NCI-H524 (cell line): ENCODE data around the gene ITGA7.
"Not testable (repeated sequence)": the region's sequence is repeated elsewhere in the genome, so short reads cannot be mapped to it uniquely, and the experiment has no call there.

ENCODE experiments used
- DNase-seq, 2 experiments: peaks; one replicate each; lab custom pipeline; 2025; lab: John Stamatoyannopoulos, UW

Gene ITGA7

GRCh38 chr12:55681142-55682077, 26.3 kb downstream of the ITGA7 start:
- peak; percentile 59 to 87 for DNase-seq

GRCh38 chr12:55679691-55680090, 28.0 kb downstream of the ITGA7 start:
- no peak for DNase-seq

DNA sequence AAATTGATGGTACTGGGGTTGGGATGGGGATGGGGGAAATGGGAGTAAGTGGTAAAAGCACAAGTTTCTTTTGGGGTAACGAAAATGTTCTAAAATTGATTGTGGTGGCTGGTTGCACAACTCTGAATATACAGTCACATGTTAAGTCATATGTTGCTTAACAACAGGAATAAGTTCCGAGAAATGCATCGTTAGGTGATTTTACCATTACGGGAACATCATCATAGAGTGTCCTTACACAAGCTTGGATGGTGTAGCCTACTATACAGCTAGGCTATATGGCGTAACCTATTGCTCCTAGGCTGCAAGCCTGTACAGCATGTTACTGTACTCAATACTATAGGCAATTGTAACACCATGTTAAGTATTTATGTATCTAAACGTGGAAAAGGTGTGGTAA, 31.0 kb downstream of the ITGA7 start:
- DNase-seq: no peak

GRCh38 chr12:55675666-55676065, 32.0 kb downstream of the ITGA7 start:
- no peak for DNase-seq

DNA sequence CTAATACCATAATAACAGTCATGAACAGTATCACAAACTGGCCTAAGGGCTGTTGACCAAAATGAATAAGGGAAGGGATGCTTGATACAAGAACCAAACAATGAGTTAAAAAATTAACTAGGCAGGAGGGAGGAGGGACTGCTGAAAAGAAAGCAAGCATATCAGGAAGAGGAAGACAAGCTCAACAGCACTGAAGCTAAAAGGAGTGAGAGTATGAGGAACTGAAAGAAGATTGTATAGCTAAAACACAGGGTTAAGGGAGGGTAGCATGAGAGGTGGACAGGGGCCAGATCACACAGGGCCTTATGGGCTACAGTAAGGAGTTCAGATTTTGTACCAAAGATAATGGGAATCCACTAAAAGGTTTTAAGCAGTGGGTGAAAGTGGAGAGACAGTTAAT, 34.1 kb downstream of the ITGA7 start:
- no peak for DNase-seq

- DNase-seq: no peak
Measured at GRCh38 chr12:55671746-55672145, 36.0 kb downstream of the ITGA7 start.

- DNase-seq: no peak
Measured at GRCh38 chr12:55670276-55670675, 37.4 kb downstream of the ITGA7 start.

DNA sequence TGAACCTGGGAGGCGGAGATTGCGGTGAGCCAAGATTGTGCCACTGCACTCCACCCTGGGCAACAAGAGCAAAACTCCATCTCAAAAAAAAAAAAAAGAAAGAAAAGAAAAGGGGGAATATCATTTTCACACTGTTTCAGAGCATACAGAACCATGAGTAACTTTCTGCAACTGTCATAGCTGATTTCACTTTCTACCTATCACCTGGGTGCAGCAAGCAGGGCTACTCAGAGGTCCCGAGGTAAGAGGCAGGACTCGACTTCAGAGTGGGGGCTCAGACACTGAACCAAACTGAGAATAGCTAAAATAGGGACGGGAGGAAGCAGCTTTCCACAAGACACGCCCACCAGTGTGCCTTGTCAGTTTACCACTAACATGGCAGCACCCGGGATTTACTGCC, 41.2 kb downstream of the ITGA7 start:
- DNase-seq: no peak

DNA sequence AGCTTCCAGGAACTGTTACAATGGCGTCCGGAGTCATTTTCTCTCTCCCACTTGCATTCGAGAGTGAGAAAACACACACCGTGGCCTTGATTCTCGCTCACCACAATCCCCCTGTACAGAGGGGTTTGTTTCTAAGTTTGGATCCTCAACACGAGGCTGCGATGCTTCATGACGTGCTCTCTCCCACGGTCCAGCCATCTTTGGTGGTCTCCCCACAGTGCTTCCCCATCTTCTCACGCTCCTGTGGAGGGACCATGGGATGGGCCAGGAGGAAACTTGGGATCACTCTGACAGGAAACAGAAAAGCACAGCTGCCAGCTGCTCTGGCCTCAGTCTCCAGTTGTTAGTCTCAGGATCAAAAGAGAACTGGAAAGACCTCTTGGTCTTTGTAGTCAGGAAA, 42.9 kb downstream of the ITGA7 start:
- DNase-seq: no peak

- DNase-seq: no peak
Measured at GRCh38 chr12:55663391-55663790, 44.3 kb downstream of the ITGA7 start.

GRCh38 chr12:55659486-55660385, 48.0 kb downstream of the ITGA7 start:
- DNase-seq: peak; percentile 47 to 68

GRCh38 chr12:55658635-55659391, 48.9 kb downstream of the ITGA7 start:
- DNase-seq: no peak

DNA sequence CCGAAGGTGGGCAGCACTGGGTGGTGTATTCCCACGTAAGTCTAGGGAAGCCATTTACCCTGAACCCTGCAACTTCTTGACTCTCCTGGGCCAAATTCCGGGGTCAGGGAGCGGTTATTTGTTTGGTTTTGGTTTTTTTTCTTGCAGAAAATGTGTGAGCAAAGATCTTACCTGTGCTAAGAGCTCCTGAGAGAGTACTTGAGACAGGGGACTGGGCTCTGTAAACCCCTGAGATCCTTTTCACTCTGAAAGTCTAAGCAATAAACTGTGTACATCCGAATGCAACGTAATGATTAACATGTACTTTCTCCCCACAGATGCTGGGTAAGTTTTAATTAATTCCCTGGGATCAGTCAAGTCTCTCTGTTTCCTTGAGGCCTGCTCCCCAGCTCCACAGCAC, 49.5 kb downstream of the ITGA7 start:
- DNase-seq: no peak

DNA sequence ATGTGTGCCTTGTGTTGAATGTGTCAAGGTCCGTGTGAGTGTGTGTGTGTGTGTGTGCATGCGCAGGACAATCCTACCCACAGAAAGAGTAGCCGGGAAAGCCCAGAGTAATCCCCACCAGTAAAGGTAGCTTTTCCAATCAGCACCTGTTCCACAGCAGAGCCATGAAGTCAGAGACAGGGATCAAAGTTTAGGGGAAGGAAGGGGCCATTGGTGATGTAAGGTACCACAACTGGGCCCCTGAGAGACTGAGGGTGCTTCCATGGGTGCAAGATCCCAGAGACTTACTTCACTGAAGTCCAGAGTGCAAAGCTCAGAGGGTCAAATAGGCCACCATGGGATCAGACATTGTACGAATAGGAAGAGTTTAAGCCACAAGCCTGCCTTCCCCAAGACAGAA, 50.5 kb downstream of the ITGA7 start:
- no peak for DNase-seq

DNA sequence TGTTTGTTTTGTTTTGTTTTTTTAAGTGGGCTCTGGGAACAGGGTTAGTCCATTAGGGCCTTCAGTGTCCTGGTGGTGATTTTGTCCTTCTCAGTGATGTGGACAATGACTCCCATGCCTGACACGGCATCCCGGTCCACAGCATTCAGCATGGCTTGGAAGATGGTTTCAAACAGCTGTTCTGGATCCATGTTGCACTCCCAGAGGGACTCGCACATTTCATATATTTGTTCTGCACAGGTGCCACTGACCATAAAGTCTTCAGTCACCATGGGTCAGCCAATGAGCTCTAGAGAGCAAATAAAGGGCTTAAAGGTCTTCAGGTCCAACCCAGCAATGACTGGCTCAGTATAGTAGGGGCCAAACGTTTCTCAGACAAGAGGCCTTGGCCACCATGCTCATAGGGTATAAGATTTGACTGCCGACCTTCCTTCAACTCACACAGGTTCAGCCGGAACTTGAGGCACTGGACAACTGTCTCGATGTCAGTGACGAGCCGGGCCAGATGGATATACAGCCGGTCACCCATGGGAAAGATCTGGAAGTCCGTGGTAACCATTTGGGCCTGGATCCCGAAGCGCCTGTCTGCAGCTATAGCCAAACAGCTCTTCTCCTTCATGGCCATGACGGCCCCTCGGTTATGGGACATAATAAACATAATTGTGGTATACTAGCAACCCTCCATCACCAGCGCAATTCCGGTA, 53.0 kb downstream of the ITGA7 start:
- DNase-seq: no peak

DNA sequence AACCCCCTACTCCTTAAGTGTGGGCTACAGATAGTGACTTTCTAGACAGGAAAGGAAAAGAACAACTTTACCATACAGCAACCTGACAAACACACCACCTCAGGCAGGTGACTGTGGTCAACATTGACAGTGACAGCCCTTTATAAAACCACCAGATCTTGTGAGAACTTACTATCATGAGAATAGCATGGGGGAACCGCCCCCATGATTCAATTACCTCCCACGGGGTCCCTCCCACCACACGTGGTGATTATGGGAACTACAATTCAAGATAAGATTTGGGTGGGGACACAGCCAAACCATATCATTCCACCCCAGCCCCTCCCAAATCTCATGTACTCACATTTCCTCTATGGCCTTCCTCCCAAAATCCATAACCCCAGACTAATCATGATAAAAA, 54.7 kb downstream of the ITGA7 start:
- DNase-seq: no peak

DNA sequence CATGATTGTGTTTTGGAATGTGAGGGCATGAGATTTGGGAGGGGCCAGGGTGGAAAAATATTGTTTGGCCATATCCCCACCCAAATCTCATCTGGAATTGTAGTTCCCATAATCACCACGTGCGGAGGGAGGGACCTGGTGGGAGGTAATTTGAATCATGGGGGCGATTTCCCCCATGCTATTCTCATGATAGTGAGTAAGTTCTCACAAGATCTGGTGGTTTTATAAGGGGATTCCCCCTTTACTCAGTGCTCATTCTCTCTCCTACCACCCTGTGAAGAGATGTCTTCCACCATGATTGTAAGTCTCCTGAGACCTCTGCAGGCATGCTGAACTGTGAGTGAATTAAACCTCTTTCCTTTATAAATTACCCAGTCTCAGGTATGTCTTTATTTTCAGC, 55.4 kb downstream of the ITGA7 start:
- no peak for DNase-seq

DNA sequence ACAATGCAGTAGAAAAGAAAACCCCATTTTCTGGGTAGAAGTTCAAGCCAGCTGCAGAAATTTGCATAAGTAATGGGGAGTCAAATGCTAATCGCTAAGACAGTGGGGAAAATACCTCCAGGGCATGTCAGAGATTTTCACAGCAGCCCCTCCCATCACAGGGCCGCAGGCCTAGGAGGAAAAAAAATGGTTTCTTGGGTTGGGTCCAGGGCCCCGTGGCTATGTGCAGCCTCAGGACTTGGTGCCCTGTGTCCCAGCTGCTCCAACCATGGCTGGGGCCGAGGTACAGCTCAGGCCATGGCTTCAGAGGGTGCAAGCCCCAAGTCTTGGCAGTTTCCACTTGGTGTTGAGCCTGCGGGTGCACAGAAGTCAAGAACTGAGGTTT, 56.4 kb downstream of the ITGA7 start:
- DNase-seq: no peak

DNA sequence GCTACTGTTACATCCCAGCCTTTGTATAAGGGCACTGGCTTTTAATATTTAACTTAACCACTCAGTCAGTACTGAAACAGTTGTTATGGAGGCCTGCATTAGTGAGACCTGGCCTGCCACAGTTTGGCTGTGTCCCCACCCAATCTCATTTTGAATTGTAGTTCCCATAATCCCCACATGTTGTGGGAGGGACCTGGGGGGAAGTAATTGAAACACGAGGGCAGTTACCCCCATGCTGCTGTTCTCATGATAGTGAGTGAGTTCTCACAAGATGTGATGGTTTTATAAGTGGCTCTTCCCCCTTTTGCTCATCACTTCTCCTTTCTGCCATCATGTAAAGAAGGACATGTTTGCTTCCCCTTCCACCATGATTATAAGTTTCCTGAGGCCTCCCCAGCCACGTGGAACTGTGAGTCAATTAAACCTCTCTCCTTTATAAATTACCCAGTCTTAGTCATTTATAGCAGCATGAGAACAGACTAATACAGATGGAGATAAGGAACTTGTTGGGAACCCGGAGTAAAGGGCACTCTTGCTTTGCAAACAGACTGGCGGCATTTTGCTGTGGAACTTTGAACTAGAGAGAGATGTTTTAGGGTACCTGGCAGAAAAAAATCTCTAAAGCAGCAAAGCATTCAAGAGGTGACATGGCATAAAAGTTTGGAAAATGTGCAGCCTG, 56.9 kb downstream of the ITGA7 start:
- not testable (repeated sequence) for DNase-seq

GRCh38 chr12:55647027-55647426, 60.7 kb downstream of the ITGA7 start:
- DNase-seq: no peak

- DNase-seq: no peak
Measured at GRCh38 chr12:55644591-55644990, 63.1 kb downstream of the ITGA7 start.
